NCI-H2196 (cell line): ENCODE data around the gene LPP.

Source experiments
- DNase-seq: peaks from one replicate; lab custom pipeline; 2025; ENCODE audit not compliant: unreplicated experiment; lab: John Stamatoyannopoulos, UW

LPP gene

DNA sequence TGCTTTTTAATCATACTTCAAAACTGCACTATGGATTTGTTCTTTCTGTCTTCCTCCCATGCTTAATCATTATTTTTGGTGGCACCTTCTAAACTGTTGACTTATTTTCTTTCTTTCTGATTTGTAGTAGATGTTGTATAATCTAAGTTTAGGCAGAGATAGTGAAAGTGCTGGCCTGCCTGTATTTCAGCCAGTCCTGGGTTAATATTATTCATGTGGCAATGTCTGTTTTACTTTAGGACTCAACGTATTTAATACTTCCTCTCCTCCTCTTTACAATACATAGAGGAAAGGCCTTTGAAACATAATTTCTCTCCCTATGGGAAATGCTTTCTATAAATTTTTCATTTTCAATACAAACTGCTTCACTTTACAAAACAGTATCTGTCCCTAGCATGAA is 690.1 kb downstream of the LPP start:
- DNase-seq: no peak

DNA sequence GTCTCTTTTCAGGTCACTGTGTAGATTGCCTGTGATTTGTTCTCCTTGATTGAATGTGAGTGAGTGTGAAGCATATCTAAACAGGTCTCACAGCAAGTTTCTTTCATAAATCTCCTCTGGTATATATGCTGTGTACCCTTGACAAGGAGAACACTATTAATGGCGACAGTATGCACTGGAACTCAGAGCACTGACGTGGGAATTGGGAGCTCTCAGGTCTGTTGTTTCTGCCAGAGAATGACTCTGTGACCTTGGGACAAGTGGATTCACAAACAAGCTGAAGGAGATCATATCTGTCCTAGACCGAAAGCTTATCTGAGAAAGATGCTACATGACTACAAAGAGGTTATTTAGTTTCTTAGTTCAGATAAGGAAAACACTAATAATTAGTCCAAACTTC is 691.6 kb downstream of the LPP start:
- DNase-seq: no peak

DNA sequence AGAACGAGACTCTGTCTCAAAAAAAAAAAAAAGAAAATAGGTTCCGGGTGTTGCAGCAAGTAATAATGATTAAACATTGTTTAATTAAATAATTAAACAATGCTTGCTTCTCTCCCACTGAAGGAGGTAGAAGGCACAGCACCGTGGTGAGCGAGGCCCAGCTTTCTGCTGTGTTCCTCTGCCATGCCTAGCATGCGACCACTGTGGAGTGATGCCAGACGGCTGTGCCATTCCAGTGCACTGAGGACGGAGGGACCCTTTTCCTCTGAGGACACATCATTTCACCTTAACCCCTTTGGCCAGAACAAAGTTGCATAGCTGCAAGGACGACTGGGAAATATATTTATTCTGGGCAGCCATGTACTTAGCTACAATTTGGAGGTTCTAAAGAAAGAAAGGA is 695.0 kb downstream of the LPP start:
- DNase-seq: no peak

DNA sequence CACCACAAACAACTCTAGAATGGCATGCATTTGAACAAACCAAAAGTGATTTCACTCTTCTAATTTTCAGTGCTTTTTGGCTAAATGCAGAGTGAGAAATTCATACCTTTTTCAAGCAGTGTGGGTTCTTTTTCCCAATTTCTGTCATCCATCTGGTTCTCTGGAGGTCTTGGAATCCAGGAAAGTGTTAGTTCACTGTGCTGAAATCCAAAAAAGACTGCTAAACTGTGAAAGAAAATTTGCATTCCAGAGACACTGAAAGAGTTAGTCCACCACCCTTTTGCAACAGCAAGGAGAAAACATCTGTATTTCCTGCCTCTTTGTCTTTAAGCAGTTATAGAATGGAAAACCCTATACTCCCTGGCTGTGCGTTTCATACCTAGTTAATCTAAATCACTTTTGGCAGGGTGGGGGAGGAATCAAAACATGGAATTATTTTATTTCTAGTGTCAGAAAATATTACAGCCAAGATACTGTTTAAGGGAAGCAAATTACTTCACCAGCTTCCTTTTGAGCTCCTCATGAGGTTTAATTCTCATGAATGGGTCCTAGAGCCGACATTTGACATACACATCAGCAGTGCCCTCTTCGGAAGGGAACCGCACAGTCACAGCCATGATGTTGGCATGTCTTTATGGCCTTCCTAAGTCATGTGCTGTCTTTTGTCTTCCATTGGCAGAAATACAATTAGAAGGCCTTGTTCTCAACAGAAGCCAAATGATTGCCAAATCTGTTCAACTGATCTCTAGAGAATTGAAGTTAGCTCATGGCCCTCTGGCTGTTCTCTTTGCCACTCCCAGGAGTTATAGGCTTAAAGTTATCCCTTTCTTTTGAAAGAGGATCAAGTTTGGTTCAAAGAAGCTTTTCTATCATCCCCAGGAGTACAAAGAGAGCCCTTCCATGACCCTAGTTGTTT is 700.2 kb downstream of the LPP start:
- peak; percentile 23 for DNase-seq

DNA sequence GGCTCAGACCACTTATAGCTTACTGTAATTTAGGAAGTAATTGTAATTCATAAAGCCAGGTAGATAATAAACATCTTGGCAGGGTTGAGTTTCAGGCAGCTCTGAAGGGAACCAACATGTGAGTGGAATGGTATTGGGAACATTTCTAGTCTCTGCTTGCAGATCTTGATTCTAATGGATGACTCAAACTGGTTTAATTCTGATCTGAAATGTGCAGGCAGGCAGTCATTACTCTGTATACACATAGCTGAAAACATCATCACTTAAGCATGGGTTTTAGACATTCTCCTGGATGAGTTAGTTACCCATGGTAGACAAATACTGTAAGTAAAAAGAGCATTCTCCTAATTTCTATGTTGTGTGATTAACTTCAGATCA is 700.8 kb downstream of the LPP start:
- no peak for DNase-seq

DNA sequence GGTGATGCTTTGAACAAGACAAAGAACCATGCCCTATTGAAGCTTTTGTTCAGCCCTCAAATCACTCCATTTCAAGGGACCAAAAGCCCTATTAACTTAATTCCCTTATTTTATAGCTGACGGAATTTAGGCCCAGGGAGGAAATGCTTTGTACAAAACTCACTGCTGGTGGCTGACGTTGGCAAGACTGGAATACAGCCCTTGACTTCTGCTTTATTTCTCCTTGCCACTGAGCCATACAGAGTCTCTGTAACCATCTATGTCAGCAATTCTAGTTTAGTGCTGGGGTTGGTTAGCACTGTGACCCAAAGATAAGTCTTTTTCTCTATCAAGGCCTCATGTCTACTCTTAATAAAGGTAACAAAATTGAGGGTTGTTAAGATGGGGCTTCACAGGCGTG is 701.7 kb downstream of the LPP start:
- no peak for DNase-seq

DNA sequence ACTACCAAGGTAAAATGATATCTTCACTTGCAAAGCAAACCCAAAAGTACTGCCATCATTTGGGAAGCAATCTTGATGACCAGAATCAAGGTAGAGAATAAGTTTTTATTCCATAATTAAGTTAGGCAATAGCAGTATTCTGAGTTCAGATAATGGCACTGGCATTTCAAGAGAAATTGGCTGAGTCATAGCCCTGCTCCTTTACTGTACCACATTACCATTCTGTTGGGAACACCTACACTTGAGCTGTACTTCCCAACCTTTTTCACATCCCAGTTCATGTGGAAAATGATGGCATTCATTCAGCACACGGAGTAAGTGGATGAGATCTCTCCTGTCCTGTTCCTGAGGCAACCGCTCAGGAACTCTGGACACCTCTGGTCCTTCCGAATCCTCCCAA is 706.2 kb downstream of the LPP start:
- DNase-seq: no peak

DNA sequence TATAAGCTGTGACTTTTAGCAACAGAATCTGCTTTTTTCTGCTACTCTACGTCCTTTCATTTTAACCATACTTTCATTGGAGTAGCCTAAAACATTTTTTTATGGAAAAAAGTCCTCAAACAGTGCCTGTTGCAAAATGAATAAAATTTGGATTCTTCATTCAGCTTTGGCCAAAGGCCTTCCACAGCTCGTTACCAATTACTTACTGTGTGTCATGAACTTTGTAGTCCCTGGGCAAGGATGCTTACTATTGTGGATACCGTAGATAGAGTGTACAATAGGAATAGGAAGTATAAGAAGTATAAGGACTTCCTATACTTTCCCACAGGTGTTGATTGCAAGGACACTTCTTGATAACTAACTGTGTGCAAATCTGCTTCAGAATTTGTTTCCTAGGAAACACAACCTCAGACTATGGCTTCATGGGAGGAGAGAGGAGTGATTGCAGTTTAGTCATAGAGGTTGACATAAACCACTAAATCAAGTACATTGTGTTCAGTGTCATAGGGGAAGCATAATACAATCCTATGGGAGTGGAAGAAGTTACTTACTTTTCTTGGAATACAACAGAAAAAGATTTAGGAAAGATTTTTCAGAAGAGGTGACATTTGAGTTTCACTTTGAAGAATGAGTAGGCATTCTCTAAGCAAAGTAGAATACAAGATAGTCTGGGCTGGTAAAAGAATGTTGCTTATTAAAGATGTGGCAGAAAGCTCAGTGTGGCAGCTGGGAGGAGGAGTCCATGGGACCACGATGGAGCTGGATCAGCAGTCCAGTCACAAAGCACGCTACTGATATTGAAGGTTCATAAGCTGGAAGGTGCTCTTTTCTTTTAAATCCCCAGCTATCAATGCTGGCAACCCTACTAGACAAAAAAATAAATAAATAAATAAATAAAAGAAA is 708.1 kb downstream of the LPP start:
- DNase-seq: no peak

DNA sequence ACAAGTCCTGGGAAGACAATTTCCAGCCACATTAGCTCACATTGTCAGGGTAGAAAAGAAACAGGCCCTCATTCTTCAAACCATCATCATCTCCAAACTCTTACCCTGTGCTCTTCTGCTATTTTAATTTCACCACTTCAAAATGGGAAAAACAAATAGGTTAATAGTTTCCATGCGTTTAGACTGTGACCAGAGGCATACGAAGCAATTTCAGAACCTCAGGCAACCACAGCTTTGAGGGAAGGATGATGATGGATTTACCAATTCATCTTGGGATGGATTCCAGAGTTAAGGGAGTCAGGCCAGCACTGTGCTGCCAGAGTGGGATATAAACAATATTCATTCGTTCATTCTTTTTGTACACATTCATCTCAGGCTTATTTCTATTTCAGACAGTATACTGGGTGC is 710.0 kb downstream of the LPP start:
- DNase-seq: no peak

DNA sequence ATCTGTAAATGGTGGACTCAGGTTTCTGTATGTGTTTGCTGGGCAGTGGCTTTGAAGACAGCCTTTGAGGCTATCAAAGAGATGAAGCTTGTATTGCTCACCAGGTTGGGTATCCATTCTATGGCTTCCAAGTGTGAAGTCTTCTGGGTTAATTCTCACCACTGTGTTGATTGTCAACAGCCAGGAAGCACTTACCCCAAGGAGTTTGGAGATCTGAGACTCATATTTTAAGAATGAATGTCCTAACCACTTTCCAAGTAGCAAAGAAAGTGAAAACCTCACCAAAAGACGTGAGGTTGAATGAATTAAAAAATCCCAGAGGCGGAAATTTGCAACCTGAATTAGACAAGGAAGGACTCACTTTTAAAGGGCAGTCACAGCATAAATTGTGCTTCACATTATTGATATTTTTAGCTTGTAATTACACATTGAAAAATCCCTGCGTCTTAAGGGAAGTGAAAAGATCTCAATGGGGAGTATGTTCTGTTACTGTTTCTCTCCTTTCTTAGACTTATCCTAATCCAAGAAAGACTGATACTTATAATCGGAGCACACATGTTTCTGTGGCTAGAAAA is 713.8 kb downstream of the LPP start:
- no peak for DNase-seq

DNA sequence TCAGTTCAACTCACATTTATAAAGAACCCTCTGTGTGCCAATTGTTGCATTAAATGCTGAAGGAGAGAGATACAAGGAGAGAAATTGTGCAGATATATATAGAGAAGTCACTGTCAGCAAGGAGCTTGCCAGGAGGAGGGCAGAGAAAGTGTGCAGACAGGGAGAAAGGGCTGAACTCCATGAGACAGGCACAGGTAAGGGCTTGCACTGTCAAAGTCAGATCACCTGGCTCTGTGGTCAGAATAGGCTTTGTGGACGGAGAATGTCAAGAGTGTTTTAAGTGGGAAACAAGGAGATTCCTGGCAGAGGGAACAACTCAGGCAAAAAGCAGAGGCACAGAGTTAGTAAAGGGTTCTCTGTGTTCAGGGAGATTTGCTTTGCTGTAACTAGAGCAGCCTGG is 714.8 kb downstream of the LPP start:
- DNase-seq: peak; percentile 68

DNA sequence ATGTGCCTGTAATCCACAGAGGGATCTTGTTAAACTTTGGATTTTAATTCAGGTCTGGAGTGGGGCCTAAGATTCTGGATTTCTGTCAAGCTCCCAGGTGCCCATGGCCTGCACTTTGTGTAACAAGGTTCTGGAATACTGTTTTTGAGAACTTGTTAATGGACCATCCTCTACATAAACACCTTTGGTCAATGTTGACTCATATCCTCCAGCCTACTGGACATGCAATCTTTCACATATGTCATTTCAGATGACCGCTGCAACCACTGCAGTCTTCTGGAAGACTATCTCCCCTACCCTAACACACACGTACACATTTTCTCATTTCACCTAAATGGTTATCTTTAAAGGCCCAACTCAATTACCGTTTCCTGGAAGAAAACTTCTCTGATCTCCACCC is 715.7 kb downstream of the LPP start:
- no peak for DNase-seq

DNA sequence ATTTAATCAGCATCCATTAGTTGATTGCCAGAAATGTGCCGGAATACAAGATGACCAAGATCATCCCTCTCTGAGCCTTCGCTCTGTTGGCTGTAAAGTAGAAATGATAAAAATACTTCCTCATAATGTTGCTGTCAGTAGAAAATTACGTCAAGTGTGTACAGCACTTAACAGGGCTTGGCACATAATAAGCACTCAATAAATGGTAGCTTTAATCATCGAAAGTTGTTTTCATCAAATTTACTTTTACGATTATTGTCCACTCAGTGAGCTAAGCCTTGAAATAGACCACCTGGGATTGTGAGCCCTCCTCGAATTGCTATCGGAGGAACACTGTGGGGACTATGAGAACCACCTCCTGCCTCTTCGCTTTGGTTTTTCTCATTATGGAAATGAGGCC is 716.5 kb downstream of the LPP start:
- no peak for DNase-seq

DNA sequence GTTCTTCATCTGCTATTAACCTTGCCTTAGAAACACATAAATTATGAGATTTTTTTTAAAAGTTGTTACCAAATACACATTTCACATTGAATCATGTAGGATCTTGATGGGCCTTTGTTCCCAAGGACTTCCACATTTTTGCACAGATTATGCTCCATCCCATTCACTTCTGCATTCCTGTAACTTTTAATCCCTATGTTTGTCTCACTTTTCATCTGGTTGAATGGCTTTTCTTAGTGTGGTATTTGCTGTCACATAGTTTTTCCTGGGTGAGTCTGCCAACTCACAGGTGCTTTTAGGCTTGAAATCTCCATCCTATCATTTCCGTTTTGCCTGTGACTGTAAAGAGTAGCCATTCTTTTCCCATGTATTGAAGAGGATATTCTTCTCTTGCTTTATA is 720.6 kb downstream of the LPP start:
- DNase-seq: no peak

DNA sequence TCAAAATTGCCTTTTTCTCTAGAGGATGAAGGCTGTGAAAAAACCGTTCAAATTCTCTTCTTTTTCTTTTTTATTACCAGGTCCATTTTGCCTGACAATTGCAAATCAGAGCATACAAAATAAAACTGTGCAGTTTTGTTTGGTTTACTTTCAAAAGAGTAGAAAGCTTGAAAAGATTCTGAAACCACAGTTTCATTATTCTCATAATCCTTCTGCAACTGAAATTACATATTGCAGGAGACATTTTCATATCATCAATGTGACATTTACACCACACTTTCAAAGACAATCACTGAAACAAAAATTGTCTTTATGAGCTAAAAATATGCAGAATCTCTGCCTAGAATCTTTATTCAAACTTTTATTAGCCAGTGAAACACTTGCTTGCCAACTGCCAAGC is 721.5 kb downstream of the LPP start:
- no peak for DNase-seq

DNA sequence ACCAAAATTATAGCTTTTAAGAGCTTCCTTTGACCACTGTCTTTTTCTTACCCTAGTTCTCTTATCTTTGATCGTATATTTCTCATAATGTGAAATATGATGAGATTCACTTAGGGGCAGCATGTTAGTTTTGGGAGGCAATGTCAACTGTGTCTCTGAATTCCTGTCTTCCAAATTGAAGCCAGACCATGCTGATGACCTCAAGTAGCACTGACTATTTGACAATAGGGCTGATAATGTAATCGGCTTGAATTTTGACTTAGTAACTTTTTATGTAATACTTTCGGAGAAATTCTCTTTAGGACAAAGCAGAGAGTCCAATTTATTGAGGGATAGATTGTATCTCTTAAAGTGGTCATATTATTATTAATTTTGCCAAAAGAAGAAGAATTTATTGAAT is 722.4 kb downstream of the LPP start:
- no peak for DNase-seq

DNA sequence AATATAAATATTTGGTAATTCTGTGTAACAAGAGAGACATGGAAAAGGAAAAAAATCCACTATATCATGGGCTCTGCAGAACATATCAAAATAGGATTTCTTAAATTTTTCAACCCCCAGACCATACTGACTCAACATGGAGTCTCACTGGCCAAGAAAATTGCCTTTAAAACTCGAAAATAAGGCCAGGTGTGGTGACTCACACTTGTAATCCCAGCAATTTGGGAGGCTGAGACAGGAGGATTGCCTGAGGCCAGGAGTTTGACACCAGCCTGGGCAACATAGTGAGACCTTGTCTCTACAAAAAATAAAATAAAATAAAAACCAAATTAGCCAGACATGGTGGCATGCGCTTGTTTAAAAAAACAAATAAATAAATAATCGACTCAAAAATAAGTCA is 723.4 kb downstream of the LPP start:
- DNase-seq: no peak

DNA sequence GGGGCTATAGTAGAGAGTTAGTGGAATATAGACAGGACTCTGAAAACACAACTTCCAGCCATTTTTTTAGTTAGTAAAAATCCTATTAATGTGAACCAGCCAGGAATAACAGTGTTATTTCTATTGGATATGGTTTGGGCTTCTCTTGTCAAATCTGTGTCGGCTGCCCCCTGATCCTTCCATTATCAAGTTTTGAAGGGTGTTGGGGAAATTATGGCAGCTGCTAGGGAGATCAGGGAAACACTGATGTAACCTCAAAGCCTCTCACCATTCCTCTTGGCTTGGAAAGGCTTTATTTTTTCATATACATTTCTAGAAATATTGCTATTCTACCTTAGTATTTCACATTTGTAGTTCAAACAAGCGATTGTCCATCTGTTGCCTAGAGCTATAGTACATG is 724.1 kb downstream of the LPP start:
- no peak for DNase-seq

DNA sequence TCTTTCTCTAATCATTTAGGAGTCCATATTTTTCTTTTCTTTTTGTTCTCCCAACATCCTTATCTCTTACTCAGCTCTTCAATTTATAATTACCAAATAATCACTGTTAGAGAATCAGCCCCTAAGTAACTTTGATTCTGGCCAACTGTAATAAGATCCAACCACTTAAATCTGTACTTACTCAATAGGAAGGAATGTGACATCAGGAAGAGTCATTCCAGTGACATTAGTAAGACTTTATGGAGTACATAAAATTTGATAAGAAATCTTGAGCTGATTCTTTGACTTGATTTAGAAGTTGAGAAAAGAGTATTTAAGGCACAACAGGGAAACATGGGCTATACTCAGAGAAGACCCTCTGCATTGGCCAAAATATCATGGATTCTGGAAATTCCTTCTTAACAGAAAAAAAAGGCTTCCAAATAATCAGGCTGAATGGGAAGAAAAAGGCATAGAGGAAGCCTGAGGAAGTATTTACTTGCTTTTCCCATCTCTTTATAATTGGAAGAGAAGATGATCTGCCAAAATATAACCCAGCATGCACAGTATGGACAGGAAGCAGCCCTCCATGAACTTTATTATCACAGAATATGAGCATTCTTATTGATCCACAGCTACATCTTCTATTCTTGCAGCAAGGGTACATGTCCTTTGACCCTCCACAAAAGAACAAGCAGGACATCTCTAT is 728.1 kb downstream of the LPP start:
- peak; percentile 37 for DNase-seq

DNA sequence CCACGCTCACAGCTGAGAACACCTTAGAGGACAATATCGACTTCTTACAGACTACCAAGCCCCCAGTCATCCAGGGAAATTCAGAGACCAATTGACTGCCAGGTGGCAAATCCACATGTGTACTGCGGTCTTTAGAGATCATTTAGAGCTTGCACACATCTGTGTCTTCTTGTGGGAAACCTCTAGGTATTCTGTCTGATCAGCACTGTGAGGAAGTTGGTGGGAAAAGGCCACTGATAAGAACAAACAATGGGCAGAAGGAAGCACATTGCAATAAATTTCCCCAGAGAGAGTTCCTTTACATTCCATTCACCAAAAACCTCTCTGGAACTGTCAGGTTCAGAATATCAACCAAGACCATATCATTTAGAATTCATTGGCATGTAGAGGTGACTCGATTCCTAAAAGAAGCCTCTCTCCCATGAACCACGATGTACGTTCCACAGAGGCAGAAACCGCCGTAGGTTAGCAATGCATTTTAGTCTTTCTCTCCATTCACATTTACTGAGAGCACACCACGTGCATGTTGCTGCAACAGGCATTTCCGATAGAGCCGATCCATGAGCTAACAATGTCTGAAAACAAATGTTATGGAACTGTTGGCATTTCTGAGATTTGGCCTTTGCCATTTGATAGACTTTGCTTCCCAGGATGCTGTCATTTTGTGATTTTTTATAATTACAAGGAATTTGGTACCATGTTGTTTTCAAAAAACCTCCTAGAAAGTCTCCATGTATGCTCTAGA is 730.5 kb downstream of the LPP start:
- no peak for DNase-seq
